NB4 (cell line): Measurements from ENCODE around the gene DPP10.

Source experiments
- POLR2A ChIP-seq: IDR thresholded peaks from 2 replicates; pipeline ENCODE4 v1.6.1; 2011; ENCODE audit warnings: mild to moderate bottlenecking; ENCODE audit not compliant: insufficient read length; ENCODE audit errors: extremely low read depth
- TF ChIP-seq, protein P1 (sequence below): IDR thresholded peaks from one replicate; pipeline ENCODE4 v1.5.1; 2012; ENCODE audit warnings: low read depth, low read length

GRCh38 chr2:114577657-114578056 is 135.2 kb downstream of the DPP10 start:
- no peak for TF ChIP-seq POLR2A
- TF ChIP-seq, protein P1, sequence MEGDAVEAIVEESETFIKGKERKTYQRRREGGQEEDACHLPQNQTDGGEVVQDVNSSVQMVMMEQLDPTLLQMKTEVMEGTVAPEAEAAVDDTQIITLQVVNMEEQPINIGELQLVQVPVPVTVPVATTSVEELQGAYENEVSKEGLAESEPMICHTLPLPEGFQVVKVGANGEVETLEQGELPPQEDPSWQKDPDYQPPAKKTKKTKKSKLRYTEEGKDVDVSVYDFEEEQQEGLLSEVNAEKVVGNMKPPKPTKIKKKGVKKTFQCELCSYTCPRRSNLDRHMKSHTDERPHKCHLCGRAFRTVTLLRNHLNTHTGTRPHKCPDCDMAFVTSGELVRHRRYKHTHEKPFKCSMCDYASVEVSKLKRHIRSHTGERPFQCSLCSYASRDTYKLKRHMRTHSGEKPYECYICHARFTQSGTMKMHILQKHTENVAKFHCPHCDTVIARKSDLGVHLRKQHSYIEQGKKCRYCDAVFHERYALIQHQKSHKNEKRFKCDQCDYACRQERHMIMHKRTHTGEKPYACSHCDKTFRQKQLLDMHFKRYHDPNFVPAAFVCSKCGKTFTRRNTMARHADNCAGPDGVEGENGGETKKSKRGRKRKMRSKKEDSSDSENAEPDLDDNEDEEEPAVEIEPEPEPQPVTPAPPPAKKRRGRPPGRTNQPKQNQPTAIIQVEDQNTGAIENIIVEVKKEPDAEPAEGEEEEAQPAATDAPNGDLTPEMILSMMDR: no peak
